G401 (cell line): ENCODE measurements around the gene UPP2. TPM values are rescaled to one million over a fixed set of nuclear protein-coding genes. Genes with fewer than 3 reads are reported as not detected.

Experiments used
- DNase-seq: peaks from one replicate; pipeline ENCODE4 v3.0.0-alpha.2; 2015; ENCODE audit warnings: low spot score
- in situ Hi-C: cut with HindIII; loops from 2 replicates; pipeline ENCODE4 v1.10.0; 2016; ENCODE audit warnings: low sequenced_read_pairs, mixed read lengths
- total RNA-seq: library from RNA; depleted of rRNA; stranded (reverse); fragments of >200 nt; shearing (Covaris generic); gene quantifications from 2 replicates; pipeline ENCODE4 v1.2.3, GENCODE V29; 2014

Gene UPP2
- total RNA-seq, 1 experiment from 2014 or later, result not detected

GRCh38 chr2:158131919-158132566, 30.4 kb downstream of the UPP2 start:
- no peak for DNase-seq
- in situ Hi-C loops, result no loop called here

GRCh38 chr2:158134055-158134454, 32.4 kb downstream of the UPP2 start:
- DNase-seq, result no peak
- in situ Hi-C loops, result no loop called here

- in situ Hi-C loops, result no loop called here
- DNase-seq, result no peak
Measured at GRCh38 chr2:158134655-158135054, 33.0 kb downstream of the UPP2 start.

- no peak for DNase-seq
- in situ Hi-C loops, result no loop called here
Measured at GRCh38 chr2:158135096-158135495, 33.4 kb downstream of the UPP2 start.

- in situ Hi-C loops, result no loop called here
- DNase-seq, result no peak
Measured at GRCh38 chr2:158138255-158138654, 36.6 kb downstream of the UPP2 start.

GRCh38 chr2:158140201-158140600, 38.5 kb downstream of the UPP2 start:
- in situ Hi-C loops, result no loop called here
- DNase-seq, result no peak

- no peak for DNase-seq
- in situ Hi-C loops, result no loop called here
Measured at GRCh38 chr2:158142165-158142564, 40.5 kb downstream of the UPP2 start.

- no peak for DNase-seq
- in situ Hi-C loops, result no loop called here
Measured at GRCh38 chr2:158142568-158143332, 41.1 kb downstream of the UPP2 start.

- in situ Hi-C loops, result no loop called here
- no peak for DNase-seq
Measured at GRCh38 chr2:158143703-158144360, 42.2 kb downstream of the UPP2 start.

GRCh38 chr2:158144914-158145625, 43.4 kb downstream of the UPP2 start:
- DNase-seq, result no peak
- in situ Hi-C loops, result no loop called here

- DNase-seq, result no peak
- in situ Hi-C loops, result no loop called here
Measured at GRCh38 chr2:158153270-158154015, 51.8 kb downstream of the UPP2 start.

- no peak for DNase-seq
- in situ Hi-C loops, result no loop called here
Measured at GRCh38 chr2:158154596-158154995, 52.9 kb downstream of the UPP2 start.

GRCh38 chr2:158172719-158173118, 71.0 kb downstream of the UPP2 start:
- in situ Hi-C loops, result no loop called here
- no peak for DNase-seq

- no peak for DNase-seq
- in situ Hi-C loops, result no loop called here
Measured at GRCh38 chr2:158174495-158174894, 72.8 kb downstream of the UPP2 start.

- in situ Hi-C loops, result no loop called here
- DNase-seq, result no peak
Measured at GRCh38 chr2:158174956-158175355, 73.3 kb downstream of the UPP2 start.

- in situ Hi-C loops, result no loop called here
- no peak for DNase-seq
Measured at GRCh38 chr2:158178646-158179045, 77.0 kb downstream of the UPP2 start.

GRCh38 chr2:158179660-158180059, 78.0 kb downstream of the UPP2 start:
- in situ Hi-C loops, result no loop called here
- peak; percentile 37 for DNase-seq

- in situ Hi-C loops, result no loop called here
Measured at GRCh38 chr2:158181171-158181570, 79.5 kb downstream of the UPP2 start.

GRCh38 chr2:158182676-158183295, 81.1 kb downstream of the UPP2 start:
- in situ Hi-C loops, result no loop called here
- DNase-seq, result no peak

More at GRCh38 chr2:158181171-158181570, 79.5 kb downstream of the UPP2 start:
- no peak for DNase-seq
